H1 (cell line): ENCODE results near the gene TLE4. TPM values are rescaled to one million over a fixed set of nuclear protein-coding genes. Genes with fewer than 3 reads are reported as not detected.

Experiments used
- CTCF ChIA-PET: fragments of 300-600 bp; sonication (Branson Sonifier 250); formaldehyde crosslinking; loops from one replicate; lab custom pipeline; 2021; ENCODE audit not compliant: partially characterized antibody; lab: Charles Lee
- POLR2A ChIA-PET: fragments of 300-600 bp; sonication (Branson Sonifier 250); formaldehyde crosslinking; loops from one replicate; lab custom pipeline; 2021; ENCODE audit warnings: inconsistent platforms; ENCODE audit not compliant: partially characterized antibody; lab: Charles Lee
- DNase-seq, 2 experiments: peaks; one replicate each; pipeline versions ENCODE4 v3.0.0 to v3.0.0-alpha.2; 2010 to 2022; ENCODE audit warnings: low spot score in 2 of 2, low read depth in 1 of 2, mixed read lengths in 1 of 2
- FAIRE-seq: peaks from 2 replicates; lab custom pipeline; 2011; peaks lifted over from hg19 to GRCh38; lab: Jason Lieb, UNC
- H2AFZ ChIP-seq: 2 replicates; pipeline ENCODE4 v1.8.1; 2012; ENCODE audit warnings: low read length, inconsistent platforms
- H2AK5ac ChIP-seq: 2 replicates; pipeline ENCODE4 v1.6.1; 2013; ENCODE audit warnings: low read depth, low read length
- H2BK120ac ChIP-seq: replicated peaks from 2 replicates; pipeline ENCODE3; 2013; ENCODE audit warnings: low read depth, low read length, inconsistent platforms
- H2BK12ac ChIP-seq: 2 replicates; pipeline ENCODE4 v1.6.1; 2013; ENCODE audit warnings: low read depth, low read length
- H2BK15ac ChIP-seq: 2 replicates; pipeline ENCODE4 v1.6.1; 2013; ENCODE audit warnings: low read length
- H2BK20ac ChIP-seq: 2 replicates; pipeline ENCODE4 v1.6.1; 2013; ENCODE audit warnings: low read length
- H2BK5ac ChIP-seq: 2 replicates; pipeline ENCODE4 v1.6.1; 2013; ENCODE audit warnings: low read depth, low read length
- H3K14ac ChIP-seq: 2 replicates; pipeline ENCODE4 v1.6.1; 2013; ENCODE audit warnings: inconsistent platforms; ENCODE audit not compliant: insufficient read length
- H3K18ac ChIP-seq: 2 replicates; pipeline ENCODE4 v1.6.1; 2013; ENCODE audit warnings: low read length; ENCODE audit errors: extremely low read depth
- H3K23ac ChIP-seq: 2 replicates; pipeline ENCODE4 v1.6.1; 2013; ENCODE audit warnings: inconsistent platforms; ENCODE audit not compliant: insufficient read length
- H3K23me2 ChIP-seq: 2 replicates; pipeline ENCODE4 v1.6.1; 2013; ENCODE audit warnings: low read depth, low read length
- H3K27ac ChIP-seq: 2 replicates; pipeline ENCODE4 v1.6.1; 2011; ENCODE audit warnings: low read depth, low read length, inconsistent platforms
- H3K27me3 ChIP-seq, 4 experiments: replicated peaks in 1 of 4; 1 replicate in 1 of 4; 2 replicates in 3 of 4; pipeline versions ENCODE4 v1.6.1 to v1.8.1; 2011 to 2013; ENCODE audit warnings: low read length in 3 of 4, mild to moderate bottlenecking in 3 of 4, inconsistent platforms in 2 of 4, mixed read lengths in 2 of 4, moderate library complexity in 1 of 4; ENCODE audit not compliant: control insufficient read depth in 3 of 4, insufficient read depth in 3 of 4; ENCODE audit errors: extremely low read depth in 1 of 4
- H3K36me3 ChIP-seq, 4 experiments: 2 replicates each; pipeline versions ENCODE4 v1.6.1 to v1.8.1; 2011 to 2013; ENCODE audit warnings: mild to moderate bottlenecking in 4 of 4, low read length in 3 of 4, moderate library complexity in 2 of 4, control low read depth in 1 of 4, inconsistent platforms in 1 of 4; ENCODE audit not compliant: insufficient read depth in 4 of 4, control insufficient read depth in 2 of 4
- H3K4ac ChIP-seq: replicated peaks from 2 replicates; pipeline ENCODE3; 2013; ENCODE audit warnings: low read length, low read depth, mixed read lengths, inconsistent platforms; ENCODE audit not compliant: insufficient read length
- H3K4me1 ChIP-seq, 4 experiments: replicated peaks in 1 of 4; 1 replicate in 1 of 4; 2 replicates in 3 of 4; pipeline versions ENCODE4 v1.6.1 to v1.8.1; 2011 to 2013; ENCODE audit warnings: low read length in 3 of 4, inconsistent platforms in 2 of 4, mixed read lengths in 1 of 4; ENCODE audit not compliant: insufficient read depth in 4 of 4, control insufficient read depth in 3 of 4
- H3K4me2 ChIP-seq, 2 experiments: 2 replicates each; pipeline versions ENCODE4 v1.6.1 to v1.8.1; 2011 to 2013; ENCODE audit warnings: low read depth in 2 of 2, low read length in 2 of 2, control low read depth in 1 of 2, inconsistent platforms in 1 of 2, mild to moderate bottlenecking in 1 of 2; ENCODE audit not compliant: insufficient read depth in 1 of 2
- H3K4me3 ChIP-seq, 4 experiments: fragments of 200-600, 300-600 bp in 1 of 4; sonication (generic), shearing (Covaris generic), sonication (Bioruptor Twin) in 1 of 4; 2 replicates each; pipeline versions ENCODE4 v1.5.1 to v1.8.1; 2011 to 2016; ENCODE audit warnings: low read length in 4 of 4, low read depth in 3 of 4, control low read depth in 2 of 4, inconsistent platforms in 2 of 4, mild to moderate bottlenecking in 2 of 4, mixed read lengths in 1 of 4, moderate library complexity in 1 of 4; ENCODE audit not compliant: insufficient read depth in 2 of 4; ENCODE audit errors: extremely low read depth in 1 of 4
- H3K56ac ChIP-seq: replicated peaks from 2 replicates; pipeline ENCODE3; 2013; ENCODE audit warnings: low read depth, mild to moderate bottlenecking, mixed read lengths, low read length, inconsistent platforms; ENCODE audit not compliant: insufficient read length
- H3K79me1 ChIP-seq: 2 replicates; pipeline ENCODE4 v1.6.1; 2013; ENCODE audit warnings: low read depth, low read length, control low read depth
- H3K79me2 ChIP-seq, 2 experiments: 2 replicates each; pipeline versions ENCODE4 v1.6.1 to v1.8.1; 2012 to 2013; ENCODE audit warnings: low read length in 2 of 2, mild to moderate bottlenecking in 2 of 2, inconsistent platforms in 1 of 2; ENCODE audit not compliant: insufficient read depth in 2 of 2, control insufficient read depth in 1 of 2
- H3K9ac ChIP-seq, 4 experiments: replicated peaks in 1 of 4; 1 replicate in 1 of 4; 2 replicates in 3 of 4; pipeline versions ENCODE4 v1.6.1 to v1.8.1; 2011 to 2013; ENCODE audit warnings: low read depth in 3 of 4, low read length in 3 of 4, control low read depth in 2 of 4, mild to moderate bottlenecking in 2 of 4, moderate library complexity in 2 of 4, inconsistent platforms in 1 of 4; ENCODE audit errors: extremely low read depth in 1 of 4
- H3K9me3 ChIP-seq, 2 experiments: 2 replicates each; pipeline versions ENCODE4 v1.6.1 to v1.8.1; 2012 to 2013; ENCODE audit warnings: mild to moderate bottlenecking in 2 of 2, moderate library complexity in 2 of 2, control low read depth in 1 of 2, inconsistent platforms in 1 of 2, low read depth in 1 of 2, low read length in 1 of 2, mixed read lengths in 1 of 2; ENCODE audit not compliant: insufficient read depth in 2 of 2
- H4K20me1 ChIP-seq, 2 experiments: replicated peaks in 1 of 2; 2 replicates each; pipeline versions ENCODE3 to v1.8.1; 2011 to 2013; ENCODE audit warnings: inconsistent platforms in 2 of 2, low read length in 2 of 2, mild to moderate bottlenecking in 1 of 2; ENCODE audit not compliant: insufficient read depth in 2 of 2, control insufficient read depth in 1 of 2
- H4K5ac ChIP-seq: 2 replicates; pipeline ENCODE4 v1.6.1; 2013; ENCODE audit warnings: low read length, low read depth, mixed read lengths, inconsistent platforms; ENCODE audit not compliant: insufficient read length
- H4K8ac ChIP-seq: 2 replicates; pipeline ENCODE4 v1.8.0; 2013; ENCODE audit warnings: mild to moderate bottlenecking, moderate library complexity, low read length, inconsistent platforms; ENCODE audit not compliant: insufficient read depth; ENCODE audit errors: extremely low read depth
- H4K91ac ChIP-seq: replicated peaks from 2 replicates; pipeline ENCODE3; 2013; ENCODE audit warnings: low read length, mixed read lengths, inconsistent platforms; ENCODE audit not compliant: insufficient read length
- BCL11A ChIP-seq, 2 experiments: IDR thresholded peaks; one replicate each; pipeline ENCODE4 v1.6.1; 2011; ENCODE audit warnings: low read depth in 2 of 2, low read length in 2 of 2, mild to moderate bottlenecking in 2 of 2
- CBX8 ChIP-seq: fragments of 300-800, 300-1000 bp; sonication (generic); IDR thresholded peaks from 2 replicates; pipeline ENCODE4 v1.7.1; 2016; ENCODE audit warnings: low read depth, low read length, borderline replicate concordance
- CEBPB ChIP-seq: IDR thresholded peaks from 2 replicates; pipeline ENCODE4 v1.6.1; 2012; ENCODE audit warnings: low read depth, low read length
- CTBP2 ChIP-seq: IDR thresholded peaks from 2 replicates; pipeline ENCODE4 v1.7.0; 2011; ENCODE audit warnings: borderline replicate concordance, mild to moderate bottlenecking, moderate library complexity, mixed read lengths, low read length; ENCODE audit not compliant: insufficient read depth, insufficient read length
- HDAC2 ChIP-seq, 2 experiments: fragments of 300-600 bp in 1 of 2; sonication (generic) in 1 of 2; IDR thresholded peaks; 2 replicates each; pipeline ENCODE4 v1.6.1; 2011 to 2012; ENCODE audit warnings: low read depth in 2 of 2, low read length in 2 of 2, mild to moderate bottlenecking in 2 of 2, moderate library complexity in 2 of 2, borderline replicate concordance in 1 of 2, inconsistent platforms in 1 of 2
- KDM1A ChIP-seq: fragments of 200-600, 300-600 bp; sonication (generic); IDR thresholded peaks from 2 replicates; pipeline ENCODE4 v1.7.1; 2016; ENCODE audit warnings: mild to moderate bottlenecking, low read length, borderline replicate concordance
- KDM4A ChIP-seq: IDR thresholded peaks from one replicate; pipeline ENCODE4 v1.7.1; 2012; ENCODE audit warnings: low read depth, mild to moderate bottlenecking, moderate library complexity, low read length, inconsistent platforms; ENCODE audit not compliant: severe bottlenecking
- NANOG ChIP-seq: IDR thresholded peaks from 2 replicates; pipeline ENCODE4 v1.6.1; 2011; ENCODE audit warnings: low read length, low read depth, mild to moderate bottlenecking, inconsistent platforms; ENCODE audit not compliant: insufficient read depth, poor library complexity, severe bottlenecking
- SP2 ChIP-seq: IDR thresholded peaks from 2 replicates; pipeline ENCODE4 v1.6.1; 2012; ENCODE audit warnings: mild to moderate bottlenecking, low read length, inconsistent platforms
- SP4 ChIP-seq: IDR thresholded peaks from 2 replicates; pipeline ENCODE4 v1.6.1; 2012; ENCODE audit warnings: low read length, inconsistent platforms
- ZNF274 ChIP-seq: IDR thresholded peaks from 2 replicates; pipeline ENCODE4 v1.7.0; 2012; ENCODE audit warnings: low read length, borderline replicate concordance; ENCODE audit errors: extremely low read depth
- WGBS, 2 experiments: shearing (Covaris generic) in 1 of 2; methylation state at CpG; one replicate each; pipeline versions ENCODE4 v1.1.6 to v1.1.7; 2013 to 2015; ENCODE audit warnings: low lambda C conversion rate in 2 of 2, mixed read lengths in 2 of 2, inconsistent platforms in 1 of 2, low coverage in 1 of 2, missing lambda C conversion rate in 1 of 2; ENCODE audit not compliant: insufficient replicate concordance in 2 of 2, insufficient coverage in 1 of 2, insufficient read length in 1 of 2; ENCODE audit errors: extremely low coverage in 1 of 2, missing lambda C conversion rate in 1 of 2; 5-methylcytosine and 5-hydroxymethylcytosine counted together
- polyA plus RNA-seq, 7 experiments: library from polyadenylated mRNA; depleted of rRNA in 3 of 7; stranded (reverse) in 5 of 7; unstranded in 2 of 7; fragments of >200 nt in 5 of 7; fragments of 200-250 nt in 2 of 7; gene quantifications; 1 replicate in 5 of 7; 2 replicates in 1 of 7; 4 replicates in 1 of 7; pipeline versions ENCODE4 v1.2.1 to v1.2.3, GENCODE V29; 2011 to 2013; ENCODE audit warnings: missing spikeins in 2 of 7, mixed read lengths in 2 of 7
- total RNA-seq: library from RNA; stranded (reverse); fragmentation: NEBNext Ultra II Directional; extraction: Animal tissue kit (Norgen Biotek cat#: 25700); gene quantifications from 2 replicates; pipeline ENCODE4 v1.2.1, GENCODE V29; 2021

TLE4 gene
- total and polyA plus RNA-seq, 2 of the 8 experiments (the other 6 are each of a cell fraction or from before 2014, with no cell fraction given) = 32.4 to 36.9 TPM

DNA sequence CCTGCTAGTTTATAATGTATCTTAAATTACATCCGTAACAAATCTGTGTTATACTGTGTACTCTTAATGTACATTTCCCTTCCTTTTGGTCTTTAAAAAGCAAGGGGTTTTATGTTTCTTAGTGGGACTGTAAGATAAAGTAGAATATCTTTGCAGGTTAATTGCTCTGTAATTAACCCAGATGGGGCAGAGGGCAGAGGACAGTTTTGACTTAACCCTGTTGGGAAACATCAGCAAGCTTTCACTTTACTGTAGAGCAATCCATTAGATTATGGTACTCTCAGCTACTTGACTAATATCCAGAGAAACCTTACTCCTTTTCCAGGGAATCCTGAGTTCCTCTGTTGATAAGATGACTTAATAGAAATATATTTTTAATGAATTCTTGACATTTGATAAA, 74.3 kb downstream of the TLE4 start:
- no peak overlapping the region for H4K5ac ChIP-seq
- no peaks in the 10 kb centered on the region; a peak in 1 of 4 replicates for H3K9me3 ChIP-seq
- H3K36me3 ChIP-seq = peaks cover 0 to 6% (median 3%) of the 10 kb centered on the region in 4 experiments; a peak in 4 of 8 replicates
- H3K79me2 ChIP-seq = peaks cover 0 to 2% of the 10 kb centered on the region in 2 experiments; a peak in 1 of 4 replicates
- H3K23me2 ChIP-seq = no peaks in the 10 kb centered on the region
- H3K9ac ChIP-seq = no peak overlapping the region
- no peak overlapping the region for H3K4me2 ChIP-seq
- TF ChIP-seq KDM1A (no peak), HDAC2 (IDR thresholded peaks at IDR 0.05; ENCODE audit: borderline replicate concordance in 1 of 2, low read depth in 2 of 2, low read length in 2 of 2) (no peak), SP4 (no peak), BCL11A (IDR thresholded peaks at IDR 0.05; ENCODE audit: low read depth in 2 of 2, low read length in 2 of 2) (no peak), CEBPB (no peak), NANOG (no peak), CBX8 (no peak), SP2 (no peak), ZNF274 (no peak), CTBP2 (no peak), KDM4A (no peak)
- no peaks in the 10 kb centered on the region for H3K27me3 ChIP-seq
- no peak overlapping the region for H3K27ac ChIP-seq
- H3K4me3 ChIP-seq = no peak overlapping the region
- 84% methylated on average over 1 of the region's 1 CpG; no CpG with 5 or more reads in 1 of the 2 experiments for WGBS, 2 experiments
- H2AFZ ChIP-seq = no peak overlapping the region
- no peak overlapping the region for H2AK5ac ChIP-seq
- CTCF ChIA-PET = interaction anchor here (0.6 kb wide), 1 partner anchor 63 kb away, joined by 3 read pairs; no protein-coding TSS in a partner anchor
- no peak overlapping the region for H3K23ac ChIP-seq
- H3K4ac ChIP-seq = no peak overlapping the region
- H2BK20ac ChIP-seq = no peak overlapping the region
- H4K8ac ChIP-seq = no peak overlapping the region
- no peak overlapping the region for H2BK12ac ChIP-seq
- no peaks in the 10 kb centered on the region for H4K20me1 ChIP-seq
- no peak overlapping the region for H3K56ac ChIP-seq
- no peak overlapping the region for H4K91ac ChIP-seq
- no peak overlapping the region for H2BK5ac ChIP-seq
- POLR2A ChIA-PET = no interaction called here
- H2BK120ac ChIP-seq = no peak overlapping the region
- H3K4me1 ChIP-seq = peaks cover 0 to 4% (median 1%) of the 10 kb centered on the region in 4 experiments; a peak in 4 of 7 replicates
- H3K79me1 ChIP-seq = no peaks in the 10 kb centered on the region
- DNase-seq (no peak), FAIRE-seq (no peak)
- no peak overlapping the region for H3K18ac ChIP-seq
- H2BK15ac ChIP-seq = no peak overlapping the region
- no peak overlapping the region for H3K14ac ChIP-seq
